Esophagus squamous epithelium (tissue), 5 donors: ENCODE measurements around the gene MAP7D3. TPM values are rescaled to one million over a fixed set of nuclear protein-coding genes. Genes with fewer than 3 reads are reported as not detected.

ENCODE experiments used
- DNase-seq: peaks from one replicate; lab custom pipeline; 2025; lab: John Stamatoyannopoulos, UW
- H3K27ac ChIP-seq, 4 donors: fragments of 200-600 bp; sonication (generic); one replicate each; pipeline ENCODE4 v1.5.1; 2016 to 2019; ENCODE audit warnings: mild to moderate bottlenecking in 1 of 4
- H3K27me3 ChIP-seq, 4 donors: fragments of 200-600 bp; sonication (generic); 1 replicate in 3 of 4; 2 replicates in 1 of 4; pipeline versions ENCODE4 v1.5.1 to v1.6.0; 2017 to 2021; ENCODE audit warnings: antibody characterized with exemption in 1 of 4
- H3K36me3 ChIP-seq, 3 donors: fragments of 200-600 bp; sonication (generic); one replicate each; pipeline ENCODE4 v1.5.1; 2016 to 2019
- H3K4me1 ChIP-seq, 3 donors: fragments of 200-600 bp; sonication (generic); one replicate each; pipeline ENCODE4 v1.5.1; 2017 to 2019
- H3K4me3 ChIP-seq, 4 donors: fragments of 200-600 bp; sonication (generic); 1 replicate in 3 of 4; 2 replicates in 1 of 4; pipeline ENCODE4 v1.5.1; 2016 to 2019; ENCODE audit warnings: mild to moderate bottlenecking in 2 of 4, moderate library complexity in 1 of 4
- H3K9me3 ChIP-seq, 3 donors: fragments of 200-600 bp; sonication (generic); one replicate each; pipeline ENCODE4 v1.5.1; 2016 to 2019
- CTCF ChIP-seq, 6 experiments: fragments of 450-650 bp in 4 of 6; fragments of 200-600 bp in 2 of 6; sonication (generic) in 2 of 6; IDR thresholded peaks; one replicate each; pipeline ENCODE4 v1.5.1; 2016 to 2019; ENCODE audit warnings: antibody characterized with exemption in 6 of 6, mild to moderate bottlenecking in 4 of 6, moderate library complexity in 4 of 6
- POLR2A ChIP-seq, 4 donors: fragments of 450-650 bp; IDR thresholded peaks; one replicate each; pipeline ENCODE4 v1.6.1; 2017; ENCODE audit warnings: antibody characterized with exemption in 4 of 4, mild to moderate bottlenecking in 4 of 4, moderate library complexity in 3 of 4
- WGBS, 2 donors: methylation state at CpG; one replicate each; pipeline ENCODE4 v1.1.5; 2018; 5-methylcytosine and 5-hydroxymethylcytosine counted together
- intact Hi-C: fragments of 100-400 bp; cut with DNase I; formaldehyde crosslinking; loops from one replicate; pipeline ENCODE4 v1.15.0; 2022
- total RNA-seq, 4 donors: library from RNA; depleted of rRNA; stranded (reverse); fragments of >200 nt; gene quantifications; one replicate each; pipeline ENCODE4 v1.1.0, GENCODE V29; 2016
- donor health status: DM: yes; HTN: yes; CAD: no.

MAP7D3 gene
- total RNA-seq, 4 donors from 2014 or later, result 1.3 to 11.8 (median 6.4) TPM

- peak overlapping the region in 3 of 4 donors; percentile 66 to 72 (median 67) for H3K27ac ChIP-seq
- H3K4me1 ChIP-seq, result peaks cover 0 to 19% (median 8%) of the 10 kb centered on the region in 3 donors
- 58 to 68% methylated on average over 2 to 4 of the region's 4 CpGs for WGBS, 2 donors
- TF ChIP-seq POLR2A (IDR thresholded peaks at IDR 0.05) (no peak), CTCF (IDR thresholded peaks at IDR 0.05) (no peak)
- H3K36me3 ChIP-seq, result no peaks in the 10 kb centered on the region
- H3K4me3 ChIP-seq, result no peak overlapping the region
- intact Hi-C loops, result no loop called here
- DNase-seq, result no peak
- no peaks in the 10 kb centered on the region for H3K9me3 ChIP-seq
- no peaks in the 10 kb centered on the region for H3K27me3 ChIP-seq
Observed at GRCh38 chrX:136179133-136179532, 72.1 kb downstream of the MAP7D3 start.

- no peak for DNase-seq
- Histone ChIP-seq H3K4me3 (no peak overlapping the region), H3K4me1 (peaks cover 0 to 8% (median 3%) of the 10 kb centered on the region in 3 donors), H3K27ac (peak overlapping the region in 3 of 4 donors; percentile 72 to 77 (median 76)), H3K9me3 (no peaks in the 10 kb centered on the region), H3K36me3 (no peaks in the 10 kb centered on the region), H3K27me3 (no peaks in the 10 kb centered on the region)
- intact Hi-C loops, result no loop called here
- TF ChIP-seq CTCF (IDR thresholded peaks at IDR 0.05) (no peak), POLR2A (IDR thresholded peaks at IDR 0.05) (no peak)
- 19 to 61% methylated on average over 2 of the region's 2 CpGs for WGBS, 2 donors
Observed at GRCh38 chrX:136176399-136176825, 74.8 kb downstream of the MAP7D3 start.

- H3K27ac ChIP-seq, result peak overlapping the region in 3 of 4 donors; percentile 80 to 90 (median 89)
- H3K36me3 ChIP-seq, result no peaks in the 10 kb centered on the region
- intact Hi-C loops, result no loop called here
- no peak for TF ChIP-seq POLR2A (IDR thresholded peaks at IDR 0.05)
- TF ChIP-seq CTCF (IDR thresholded peaks at IDR 0.05), result no peak
- no peak for DNase-seq
- 54 to 63% methylated on average over 1 of the region's 1 CpG for WGBS, 2 donors
- H3K4me1 ChIP-seq, result peaks cover 0 to 11% (median 9%) of the 10 kb centered on the region in 3 donors
- H3K4me3 ChIP-seq, result no peak overlapping the region
- no peaks in the 10 kb centered on the region for H3K9me3 ChIP-seq
- no peaks in the 10 kb centered on the region for H3K27me3 ChIP-seq
Observed at GRCh38 chrX:136171420-136171819, 79.8 kb downstream of the MAP7D3 start.

- Histone ChIP-seq H3K9me3 (no peaks in the 10 kb centered on the region), H3K4me1 (peaks cover 0 to 11% (median 9%) of the 10 kb centered on the region in 3 donors), H3K36me3 (no peaks in the 10 kb centered on the region), H3K4me3 (peak overlapping the region in 1 of 4 donors; percentile 30), H3K27ac (peak overlapping the region; percentile 9 to 90 (median 84)), H3K27me3 (no peaks in the 10 kb centered on the region)
- TF ChIP-seq POLR2A (IDR thresholded peaks at IDR 0.05) (no peak), CTCF (IDR thresholded peaks at IDR 0.05) (peak in 1 of 6 experiments; percentile 5)
- DNase-seq, result no peak
- 68 to 86% methylated on average over 6 to 9 of the region's 9 CpGs for WGBS, 2 donors
- intact Hi-C loops, result no loop called here
Observed at GRCh38 chrX:136170139-136170800, 80.9 kb downstream of the MAP7D3 start.
